GM12872 (cell line): ENCODE results near the gene MUC4.

Experiments used
- CTCF ChIP-seq: IDR thresholded peaks from 3 replicates; pipeline ENCODE4 v1.5.1; 2011; ENCODE audit warnings: low read depth, mild to moderate bottlenecking, low read length, moderate library complexity; ENCODE audit not compliant: insufficient read depth

The MUC4 gene

GRCh38 chr3:195766671-195767070 lies 45.1 kb downstream of the MUC4 start:
- no peak for TF ChIP-seq CTCF

GRCh38 chr3:195764961-195765706 lies 46.6 kb downstream of the MUC4 start:
- no peak for TF ChIP-seq CTCF

GRCh38 chr3:195763843-195764825 lies 47.6 kb downstream of the MUC4 start:
- TF ChIP-seq CTCF, result no peak

- TF ChIP-seq CTCF, result no peak
Measured at GRCh38 chr3:195763076-195763830, 48.5 kb downstream of the MUC4 start.

- no peak for TF ChIP-seq CTCF
Measured at GRCh38 chr3:195762611-195763010, 49.1 kb downstream of the MUC4 start.

- TF ChIP-seq CTCF, result no peak
Measured at GRCh38 chr3:195762249-195762585, 49.5 kb downstream of the MUC4 start.
